Stimulated activated CD8-positive, alpha-beta memory T cell treated with anti-CD3 and anti-CD28 coated beads, Interleukin-2, amount 100 ng/mL, for 1 hour (primary cell): ENCODE results near the gene DDIT4.
"Not testable (repeated sequence)": the region's sequence is repeated elsewhere in the genome, so short reads cannot be mapped to it uniquely, and the experiment has no call there.

Experiments used
- DNase-seq, 2 donors: peaks; one replicate each; pipeline ENCODE4 v3.0.0-alpha.2; 2020; ENCODE audit warnings: low read depth in 2 of 2

DDIT4 gene, protein sequence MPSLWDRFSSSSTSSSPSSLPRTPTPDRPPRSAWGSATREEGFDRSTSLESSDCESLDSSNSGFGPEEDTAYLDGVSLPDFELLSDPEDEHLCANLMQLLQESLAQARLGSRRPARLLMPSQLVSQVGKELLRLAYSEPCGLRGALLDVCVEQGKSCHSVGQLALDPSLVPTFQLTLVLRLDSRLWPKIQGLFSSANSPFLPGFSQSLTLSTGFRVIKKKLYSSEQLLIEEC

DNA sequence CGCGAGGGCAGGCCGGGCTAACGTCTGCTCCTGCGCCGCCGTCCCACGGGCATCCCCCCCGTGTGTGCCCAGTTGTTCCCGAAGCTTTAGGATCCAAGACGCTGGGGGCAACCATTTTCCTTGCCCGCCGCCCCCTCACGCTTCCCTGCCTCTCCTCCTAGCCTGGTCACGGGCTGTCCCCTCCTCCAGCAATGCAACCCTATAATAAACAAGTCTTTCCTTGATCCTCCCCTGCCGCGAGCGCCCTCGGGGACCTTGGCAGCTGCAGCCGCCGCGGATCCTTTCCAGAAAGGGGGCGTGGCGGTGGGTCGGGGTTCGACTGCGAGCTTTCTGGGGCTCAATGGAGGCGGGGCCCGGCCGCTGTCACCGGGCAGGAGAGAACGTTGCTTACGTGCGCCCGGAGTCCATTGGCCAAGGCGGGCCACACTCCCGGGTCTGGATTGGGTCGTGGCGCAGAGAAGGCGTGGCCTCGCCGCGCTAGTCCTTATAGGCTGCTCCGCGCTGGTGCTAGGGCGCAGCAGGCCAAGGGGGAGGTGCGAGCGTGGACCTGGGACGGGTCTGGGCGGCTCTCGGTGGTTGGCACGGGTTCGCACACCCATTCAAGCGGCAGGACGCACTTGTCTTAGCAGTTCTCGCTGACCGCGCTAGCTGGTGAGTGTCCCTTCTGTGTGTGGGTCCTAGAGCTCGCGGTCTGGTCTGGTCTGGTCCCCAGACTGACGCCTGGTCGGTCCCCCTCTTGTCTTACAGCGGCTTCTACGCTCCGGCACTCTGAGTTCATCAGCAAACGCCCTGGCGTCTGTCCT, at the start of gene DDIT4:
DDIT4 (plus strand) TSS at position 515 of the 803 bp plus-strand sequence. CDS start 293 bp downstream, outside the sequence.
- peak; percentile 94 for DNase-seq

DNA sequence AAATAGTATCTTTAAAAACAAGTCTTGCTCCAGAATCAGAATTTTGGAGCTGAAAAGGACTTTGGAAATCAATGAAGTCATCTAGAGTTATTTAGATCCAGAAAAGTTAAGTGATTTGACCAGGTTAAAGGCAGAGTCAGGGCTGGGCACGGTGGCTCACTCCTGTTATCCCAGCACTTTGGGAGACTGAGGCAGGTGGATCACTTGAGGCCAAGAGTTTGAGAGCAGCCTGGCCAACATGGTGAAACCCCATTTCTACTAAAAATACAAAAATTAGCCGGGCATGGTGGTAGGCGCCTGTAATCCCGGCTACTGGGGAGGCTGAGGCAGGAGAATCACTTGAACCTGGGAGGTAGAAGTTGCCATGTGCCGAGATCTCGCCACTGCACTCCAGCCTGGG, 49.5 kb upstream of the DDIT4 start:
- DNase-seq = not testable (repeated sequence)

DNA sequence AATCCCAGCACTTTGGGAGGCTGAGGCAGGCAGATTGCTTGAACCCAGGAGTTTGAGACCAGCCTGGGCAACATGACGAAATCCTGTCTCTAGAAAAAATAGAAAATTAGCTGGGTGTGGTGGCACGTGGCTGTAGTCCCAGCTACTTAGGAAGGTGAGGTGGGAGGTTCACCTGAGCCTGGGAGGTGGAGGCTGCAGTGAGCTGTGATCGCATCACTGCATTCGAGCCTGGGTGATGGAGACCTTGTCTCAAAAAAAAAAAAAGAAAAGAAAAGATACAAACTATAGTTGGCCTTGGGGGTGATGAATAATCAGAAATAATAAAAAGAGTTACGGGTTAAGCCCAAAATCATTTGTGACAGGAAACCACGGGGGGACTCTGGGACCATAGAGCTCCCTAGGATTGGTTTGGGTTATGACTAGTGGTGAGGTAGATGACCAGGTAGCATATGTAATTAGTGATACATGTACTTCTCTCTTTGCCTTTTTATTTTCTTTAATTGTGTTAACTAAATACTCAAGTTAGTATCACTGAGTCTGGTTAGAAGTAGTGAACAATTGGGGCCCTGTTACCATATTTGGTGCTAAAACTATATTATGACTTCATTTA, 47.2 kb upstream of the DDIT4 start:
- no peak for DNase-seq

DNA sequence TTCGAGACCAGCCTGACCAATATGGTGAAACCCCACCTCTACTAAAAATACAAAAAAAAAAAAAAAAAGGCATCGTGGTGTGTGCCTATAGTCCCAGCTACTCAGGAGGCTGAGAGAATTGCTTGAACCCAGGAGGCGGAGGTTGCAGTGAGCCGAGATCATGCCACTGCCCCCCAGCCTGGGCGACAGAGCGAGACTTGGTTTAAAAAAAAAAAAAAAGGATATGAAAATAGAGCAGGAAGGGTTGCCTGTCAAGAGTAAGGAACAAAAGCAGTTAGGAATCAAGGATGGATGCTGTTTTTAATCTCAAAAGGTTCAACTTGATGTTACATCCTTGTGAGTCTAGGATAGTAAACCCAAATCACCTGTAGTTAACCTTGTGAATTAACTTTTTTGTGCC, 45.9 kb upstream of the DDIT4 start:
- no peak for DNase-seq

DNA sequence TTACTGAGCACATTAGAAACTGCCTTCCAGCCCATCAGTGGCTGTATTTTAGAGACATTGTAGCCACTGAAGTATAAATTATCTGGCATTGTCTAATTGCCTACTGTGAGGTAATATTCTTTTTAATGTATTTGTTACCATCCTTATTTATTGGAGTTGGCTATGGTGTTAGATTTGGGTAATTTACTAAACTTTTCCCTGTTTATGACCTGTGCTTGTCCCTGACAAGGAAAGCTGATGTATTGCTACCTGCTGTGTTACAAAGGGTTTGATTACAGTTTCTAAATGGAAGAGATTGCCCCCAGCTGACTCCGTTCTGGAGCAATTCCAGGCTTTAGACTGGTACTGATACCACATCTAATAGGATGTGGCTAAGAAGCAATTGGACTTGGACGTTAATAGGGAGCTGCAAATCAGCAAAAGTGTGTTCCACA, 45.4 kb upstream of the DDIT4 start:
- no peak for DNase-seq

DNA sequence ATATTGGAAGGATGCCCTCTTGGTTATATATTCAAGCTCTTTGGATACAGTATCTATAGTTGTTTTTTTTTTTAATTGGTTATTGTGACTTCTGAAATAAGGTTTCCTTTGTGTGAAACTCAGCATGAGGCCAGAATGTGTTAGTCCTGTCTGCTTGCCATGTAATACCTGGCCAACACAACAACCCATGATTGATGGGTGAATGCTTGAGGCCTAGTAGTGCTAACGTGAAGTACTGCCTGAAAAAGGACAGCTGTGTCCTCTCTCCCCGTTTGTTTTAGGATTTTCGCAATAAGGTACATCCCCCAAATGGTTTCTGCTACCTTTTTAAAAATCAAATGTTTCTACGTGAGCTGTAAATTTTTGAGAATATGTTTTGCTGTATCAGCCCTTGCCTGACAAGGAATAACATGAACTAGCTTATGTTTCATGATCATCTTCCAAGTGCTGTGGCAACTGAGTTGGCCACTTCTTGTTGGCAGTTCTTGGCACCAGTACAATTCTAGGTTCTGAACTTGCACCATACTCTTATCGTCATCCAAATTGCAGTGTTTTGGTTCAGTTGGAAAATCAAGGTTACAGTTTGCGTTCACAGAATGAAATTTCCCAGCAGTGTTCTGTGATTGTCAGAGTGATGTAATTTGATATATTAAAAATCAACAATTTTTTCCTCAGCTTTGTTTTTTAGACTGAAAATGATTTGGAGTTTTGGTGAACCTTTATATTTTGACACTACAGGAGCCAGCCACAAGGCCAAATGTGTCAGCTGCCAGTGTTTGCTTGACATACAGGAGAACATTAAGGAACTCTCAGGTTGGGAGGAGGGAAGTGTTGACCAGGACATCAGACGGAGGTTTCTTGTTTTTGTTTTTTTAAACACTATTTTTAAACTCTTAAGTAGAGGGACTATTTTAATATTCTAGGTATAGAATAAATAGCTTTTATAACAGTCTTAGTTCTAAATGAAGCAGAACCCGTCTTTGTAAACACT, 44.2 kb upstream of the DDIT4 start:
- no peak for DNase-seq

DNA sequence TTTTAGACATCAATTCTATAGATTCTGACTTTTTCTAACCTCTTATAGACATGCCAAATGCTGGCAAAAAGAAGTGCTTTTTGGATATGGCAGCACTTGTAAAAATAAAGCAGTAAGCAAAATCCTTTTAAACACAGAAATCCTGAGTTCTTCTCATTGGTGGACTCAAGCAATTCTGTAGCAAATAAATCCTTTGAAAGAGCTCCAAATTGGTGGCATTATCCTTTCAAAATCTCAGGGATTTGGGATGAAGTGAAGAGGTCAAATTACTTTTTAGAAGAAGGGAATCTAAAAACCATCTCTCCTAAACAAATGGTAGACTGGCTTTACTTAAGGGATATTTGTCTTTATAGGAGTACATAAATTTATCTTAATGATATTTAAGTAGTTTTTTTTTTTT, 40.1 kb upstream of the DDIT4 start:
- DNase-seq = no peak

DNA sequence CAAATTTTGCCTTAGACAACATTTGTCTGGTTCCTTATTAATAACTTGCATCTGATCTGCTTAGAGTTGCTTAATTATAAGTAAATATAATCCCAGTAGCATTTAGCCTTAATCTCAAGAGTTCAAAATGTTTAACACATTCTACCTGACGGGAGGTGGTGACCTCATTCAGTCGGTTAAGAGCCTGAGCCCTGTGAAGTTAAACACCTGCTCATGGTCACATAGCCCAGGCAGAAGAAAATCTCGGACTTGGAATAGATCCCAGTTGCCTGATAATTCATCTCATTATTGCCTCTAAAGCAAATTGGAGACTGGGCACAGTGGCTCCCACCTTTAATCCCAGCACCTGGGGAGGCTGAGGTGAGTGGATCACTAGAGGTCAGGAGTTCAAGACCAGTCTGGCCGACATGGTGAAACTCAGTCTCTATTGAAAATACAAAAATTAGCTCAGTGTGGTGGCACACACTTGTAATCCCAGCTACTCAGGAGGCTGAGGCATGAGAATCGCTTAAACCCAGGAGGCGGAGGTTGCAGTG, 39.1 kb upstream of the DDIT4 start:
- DNase-seq = no peak

DNA sequence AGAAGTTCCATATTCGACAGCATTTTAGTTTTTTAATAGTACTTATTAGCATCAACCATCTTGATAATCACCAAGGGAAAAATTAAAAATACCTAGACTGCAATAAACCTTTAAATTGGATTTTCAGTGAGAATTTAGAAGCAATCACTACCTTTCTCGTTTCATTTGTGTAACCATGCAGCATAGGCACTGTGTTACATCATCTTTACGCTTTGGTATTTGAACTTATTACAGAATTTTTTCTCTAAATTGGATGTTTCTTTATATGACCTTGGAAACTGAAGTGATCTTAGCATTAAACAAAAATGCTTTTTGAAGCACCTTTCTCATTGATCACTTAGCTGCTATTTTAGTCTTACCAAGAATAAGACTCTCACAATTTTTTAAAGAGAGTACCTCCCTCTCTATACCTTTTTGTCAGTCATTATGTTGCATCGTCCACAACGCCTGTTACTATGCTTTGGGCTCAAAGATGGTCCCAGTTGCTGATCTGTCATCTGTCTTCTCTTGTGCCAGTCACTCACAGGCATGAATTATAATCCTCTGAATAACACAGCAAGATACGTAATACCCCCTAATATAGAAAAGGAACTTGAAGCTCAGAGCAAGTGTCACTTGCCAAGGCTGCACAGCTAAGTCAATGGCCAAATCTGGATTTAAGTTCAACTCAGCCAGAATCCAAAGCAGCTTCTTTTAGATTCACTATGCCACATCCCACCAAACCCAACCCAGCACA, 38.0 kb upstream of the DDIT4 start:
- no peak for DNase-seq

DNA sequence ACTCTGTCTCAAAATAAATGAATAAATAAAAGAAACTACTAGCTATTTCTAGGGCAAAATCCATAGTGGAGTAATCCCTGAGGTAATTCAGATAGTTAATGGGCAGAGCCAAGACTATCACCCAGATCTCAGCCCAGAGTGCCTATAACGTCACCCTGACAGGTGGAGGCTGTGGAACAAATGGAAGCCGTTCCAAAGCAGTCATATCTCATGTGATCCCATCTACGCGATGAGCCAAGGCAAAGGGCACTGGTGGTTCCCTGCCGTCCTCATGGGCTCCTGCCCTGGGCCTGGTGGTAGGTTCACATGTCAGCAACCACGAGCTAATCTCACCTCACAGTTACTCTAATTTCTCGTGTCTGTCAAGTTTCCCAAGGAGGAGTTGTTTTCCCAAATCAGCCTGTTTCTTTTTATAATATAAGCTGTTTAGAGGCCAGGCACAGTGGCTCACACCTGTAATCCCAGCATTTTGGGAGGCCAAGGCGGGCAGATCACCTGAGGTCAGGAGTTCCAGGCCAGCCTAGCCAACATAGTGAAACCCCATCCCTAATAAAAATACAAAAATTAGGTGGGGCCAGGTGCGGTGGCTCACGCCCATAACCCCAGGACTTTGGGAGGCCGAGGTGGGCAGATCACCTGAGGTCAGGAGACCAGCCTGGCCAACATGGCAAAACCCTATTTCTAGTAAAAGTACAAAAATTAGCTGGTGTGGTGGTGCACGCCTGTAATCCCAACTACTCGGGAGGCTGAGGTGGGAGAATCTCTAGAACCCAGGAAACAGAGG, 35.1 kb upstream of the DDIT4 start:
- DNase-seq = no peak

DNA sequence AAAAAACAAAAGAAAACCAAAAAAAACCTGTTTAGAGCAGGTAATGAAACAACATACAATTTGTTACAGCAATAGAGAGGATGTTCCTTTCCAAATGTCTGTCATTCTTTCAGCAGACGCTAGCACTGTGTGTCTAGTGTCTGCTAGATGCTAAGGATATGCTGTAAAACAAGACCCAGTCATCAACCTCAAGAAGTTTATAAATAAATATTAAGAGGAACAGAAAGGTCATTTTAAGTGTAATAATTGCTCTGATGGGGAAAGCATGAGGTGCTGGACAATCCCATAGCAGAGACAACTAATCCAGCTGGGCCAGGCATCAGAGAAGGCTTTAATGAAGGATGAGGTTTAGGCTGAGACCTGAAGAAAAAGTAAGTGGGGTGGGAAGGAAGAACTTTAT, 34.3 kb upstream of the DDIT4 start:
- DNase-seq = no peak

DNA sequence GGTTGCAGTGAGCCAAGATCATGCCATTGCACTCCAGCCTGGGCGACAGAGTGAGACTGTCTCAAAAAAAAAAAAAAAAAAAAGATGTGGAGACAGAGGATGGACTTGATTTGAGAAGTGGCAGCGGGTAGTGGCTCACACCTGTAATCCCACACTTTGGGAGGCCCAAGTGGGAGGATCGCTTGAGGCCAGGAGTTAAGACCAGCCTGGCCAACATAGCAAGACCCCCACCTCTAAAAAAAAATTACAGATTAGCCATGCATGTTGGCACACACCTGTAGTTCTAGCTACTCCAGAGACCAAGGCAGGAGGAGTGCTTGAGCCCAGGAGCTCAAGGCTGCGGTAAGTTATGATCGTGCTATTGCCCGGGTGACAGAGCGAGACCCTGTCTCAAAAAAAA, 33.4 kb upstream of the DDIT4 start:
- no peak for DNase-seq

DNA sequence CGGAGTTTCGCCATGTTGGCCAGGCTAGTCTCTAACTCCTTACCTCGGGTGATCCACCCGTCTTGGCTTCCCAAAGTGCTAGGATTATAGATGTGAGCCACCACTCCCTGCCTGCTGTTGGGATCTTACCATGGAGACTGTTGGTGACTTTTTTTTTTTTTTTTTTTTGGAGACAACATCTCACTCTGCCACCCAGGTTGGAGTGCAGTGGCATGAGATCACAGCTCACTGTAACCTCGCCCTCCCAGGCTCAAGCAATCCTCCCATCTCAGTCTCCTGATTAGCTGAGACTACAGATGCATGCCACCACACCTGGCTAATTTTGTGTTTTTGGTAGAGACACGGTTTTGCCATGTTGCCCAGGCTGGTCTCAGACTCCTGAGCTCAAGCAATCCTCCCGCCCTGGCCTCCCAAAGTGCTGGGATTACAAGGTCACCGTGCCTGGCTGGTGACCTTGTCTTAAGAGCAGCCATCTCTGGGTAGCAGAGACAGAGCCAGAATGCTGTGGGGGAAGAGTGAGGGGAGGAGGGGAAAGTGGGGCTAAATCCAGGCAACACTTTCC, 32.0 kb upstream of the DDIT4 start:
- DNase-seq = no peak

DNA sequence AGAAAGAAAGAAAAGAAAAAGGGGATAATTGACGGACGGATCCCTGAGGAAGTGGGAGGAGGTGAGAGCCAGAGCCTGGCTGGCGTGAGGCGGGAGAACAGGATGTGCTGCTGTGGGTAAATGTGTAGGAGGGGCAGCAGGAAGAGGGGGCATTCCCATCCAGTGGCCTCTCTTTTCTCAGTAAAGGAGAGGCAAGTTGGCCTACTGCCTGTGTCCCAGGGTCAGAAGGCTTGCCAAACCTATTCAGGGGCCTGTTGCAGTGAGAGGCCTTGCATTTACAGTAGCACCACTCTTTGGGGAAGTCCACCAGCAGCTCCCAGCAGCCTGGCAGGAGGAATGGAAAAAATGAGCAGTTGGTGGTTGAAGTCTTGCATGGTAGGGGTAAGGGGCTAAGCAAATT, 31.0 kb upstream of the DDIT4 start:
- DNase-seq = no peak

DNA sequence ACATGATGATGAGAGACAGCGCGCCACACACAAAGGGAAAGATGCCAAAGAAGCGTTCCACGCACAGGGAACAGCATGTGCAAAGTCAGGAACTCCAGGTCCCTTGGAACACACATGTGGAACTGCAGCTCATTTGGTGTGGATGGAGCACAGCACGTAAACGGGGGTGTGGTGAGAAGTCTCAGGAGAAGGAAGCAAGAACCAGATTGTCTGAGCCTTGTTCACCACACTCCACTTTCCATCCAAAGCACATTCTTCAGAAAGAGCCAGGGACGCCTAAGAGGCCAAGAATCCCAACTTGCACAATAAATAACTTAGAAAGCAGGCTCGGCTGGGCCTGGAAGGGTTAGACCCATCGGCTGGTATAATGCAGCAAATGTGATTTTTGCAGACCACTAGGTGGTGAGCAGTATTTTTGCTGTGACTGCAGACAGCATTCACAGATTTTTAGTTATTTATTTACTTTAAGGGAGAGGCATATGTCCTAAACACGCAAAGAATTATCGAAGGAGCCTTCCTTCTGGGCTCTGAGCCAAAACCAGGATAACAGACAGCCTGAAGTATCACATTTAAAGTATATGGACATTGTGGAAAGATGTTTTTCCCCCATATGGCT, 29.8 kb upstream of the DDIT4 start:
- DNase-seq = no peak

DNA sequence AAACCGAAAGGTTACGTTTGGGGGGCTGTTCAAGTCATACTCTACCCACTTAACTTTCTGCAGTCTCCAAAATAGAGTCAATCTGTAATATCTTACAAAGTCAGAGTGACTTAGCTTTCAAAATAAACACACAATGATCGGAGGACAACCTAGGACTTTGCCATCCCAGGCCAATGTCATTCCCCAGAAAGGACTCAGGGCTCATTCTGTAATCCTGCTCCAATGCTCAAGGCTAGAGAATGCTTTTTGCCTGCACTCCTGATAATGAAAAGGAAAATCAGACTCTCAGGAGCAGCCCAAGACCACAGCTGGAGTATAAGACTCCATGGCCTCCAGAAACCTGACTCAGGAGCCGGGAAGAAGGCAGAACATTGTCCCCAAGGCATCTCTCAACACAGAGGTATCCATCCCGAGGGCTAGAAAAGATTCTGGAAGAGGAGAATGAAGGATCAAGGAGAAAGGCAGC, 29.1 kb upstream of the DDIT4 start:
- DNase-seq = no peak

DNA sequence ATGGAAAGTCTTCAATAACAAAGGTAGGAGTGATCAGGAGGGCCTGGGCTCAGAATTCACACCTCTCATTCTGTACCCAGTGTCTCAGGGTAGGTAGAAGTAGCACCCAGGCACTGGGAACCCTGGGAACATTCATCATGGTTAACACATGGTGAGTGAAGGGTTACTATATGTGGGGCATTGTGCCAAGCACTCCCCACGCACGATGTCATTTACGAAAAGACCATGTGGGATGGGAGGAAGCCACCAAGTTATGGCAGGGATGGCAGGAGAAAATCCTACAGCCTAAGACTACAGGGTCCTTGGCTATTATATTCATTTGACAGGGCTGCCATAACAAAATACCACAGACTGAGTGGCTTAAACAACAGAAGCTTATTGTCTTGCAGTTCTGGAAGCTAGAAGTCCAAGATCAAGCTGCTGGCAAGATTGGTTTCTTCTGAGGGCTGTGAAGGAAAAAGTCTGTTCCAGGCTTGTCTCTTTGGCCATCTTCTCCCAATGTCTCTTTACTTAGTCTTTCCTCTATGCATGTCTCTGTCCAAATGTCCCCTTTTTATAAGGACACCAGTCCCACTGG, 27.7 kb upstream of the DDIT4 start:
- DNase-seq = no peak

DNA sequence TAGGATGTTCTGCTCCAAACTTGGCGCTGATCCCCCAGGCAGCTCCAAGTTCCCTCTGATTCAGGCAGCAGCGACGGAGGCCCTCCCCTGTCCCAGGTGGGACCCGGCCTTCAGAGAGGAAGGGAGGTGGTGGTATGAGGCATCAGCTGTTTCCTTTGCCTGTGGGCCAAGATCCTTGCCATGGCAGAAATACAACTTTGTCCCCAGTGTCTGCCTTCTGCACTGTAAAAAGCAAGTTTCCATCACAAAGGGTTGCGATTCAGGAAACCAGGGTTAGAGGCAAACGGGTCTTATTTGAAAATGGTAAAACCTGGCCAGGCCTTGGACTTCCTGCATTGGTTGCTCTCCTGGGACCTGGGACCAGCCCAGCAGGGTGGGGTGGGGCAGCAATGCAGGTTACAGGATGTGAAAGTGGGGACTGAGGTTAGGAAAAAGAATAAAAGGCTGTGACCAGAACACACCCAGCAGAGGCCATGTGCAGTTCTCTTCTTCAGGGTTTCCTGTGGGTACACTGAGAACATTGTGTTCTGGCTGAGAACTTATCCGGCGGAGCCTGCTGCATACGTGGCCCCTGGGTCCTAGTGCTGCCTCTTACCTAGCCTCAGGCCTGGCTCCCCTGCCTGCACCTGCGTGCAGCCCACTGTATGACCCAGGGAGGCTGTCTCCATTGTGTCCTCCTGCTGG, 25.1 kb upstream of the DDIT4 start:
- DNase-seq = peak; percentile 46 to 51
